ENCODE measurements around the gene LRRC45.

LRRC45 gene

GRCh38 chr17:82070611-82071010, 47.5 kb downstream of the LRRC45 start:
- H3K4me3 ChIP-seq (ENCODE audit: low read length): no peak overlapping the region
- H3K9ac ChIP-seq (ENCODE audit: low read length): no peak overlapping the region
- H3K36me3 ChIP-seq (ENCODE audit: control insufficient read depth, insufficient read depth, low read length): no peaks in the 10 kb centered on the region
- no peaks in the 10 kb centered on the region for H3K27me3 ChIP-seq (ENCODE audit: control insufficient read depth, insufficient read depth, low read length)
- H3K4me1 ChIP-seq (ENCODE audit: control insufficient read depth, insufficient read depth, low read length): no peaks in the 10 kb centered on the region
- H3K27ac ChIP-seq (ENCODE audit: low read depth, low read length): no peak overlapping the region

- Histone ChIP-seq H3K4me1 (ENCODE audit: control insufficient read depth, insufficient read depth, low read length) (no peaks in the 10 kb centered on the region), H3K36me3 (ENCODE audit: control insufficient read depth, insufficient read depth, low read length) (no peaks in the 10 kb centered on the region), H3K9ac (ENCODE audit: low read length) (no peak overlapping the region), H3K4me3 (ENCODE audit: low read length) (no peak overlapping the region), H3K27me3 (ENCODE audit: control insufficient read depth, insufficient read depth, low read length) (no peaks in the 10 kb centered on the region), H3K27ac (ENCODE audit: low read depth, low read length) (no peak overlapping the region)
These were observed 49.7 kb downstream of the LRRC45 start for GRCh38 chr17:82072827-82073226.

- Histone ChIP-seq H3K4me3 (ENCODE audit: low read length) (no peak overlapping the region), H3K36me3 (ENCODE audit: control insufficient read depth, insufficient read depth, low read length) (no peaks in the 10 kb centered on the region), H3K27me3 (ENCODE audit: control insufficient read depth, insufficient read depth, low read length) (no peaks in the 10 kb centered on the region), H3K27ac (ENCODE audit: low read depth, low read length) (no peak overlapping the region), H3K9ac (ENCODE audit: low read length) (no peak overlapping the region), H3K4me1 (ENCODE audit: control insufficient read depth, insufficient read depth, low read length) (no peaks in the 10 kb centered on the region)
These were observed 50.3 kb downstream of the LRRC45 start for GRCh38 chr17:82073446-82073845.

- H3K27me3 ChIP-seq (ENCODE audit: control insufficient read depth, insufficient read depth, low read length): no peaks in the 10 kb centered on the region
- H3K4me3 ChIP-seq (ENCODE audit: low read length): no peak overlapping the region
- H3K4me1 ChIP-seq (ENCODE audit: control insufficient read depth, insufficient read depth, low read length): no peaks in the 10 kb centered on the region
- H3K27ac ChIP-seq (ENCODE audit: low read depth, low read length): no peak overlapping the region
- peaks cover 7% of the 10 kb centered on the region for H3K36me3 ChIP-seq (ENCODE audit: control insufficient read depth, insufficient read depth, low read length)
- no peak overlapping the region for H3K9ac ChIP-seq (ENCODE audit: low read length)
These were observed 53.1 kb downstream of the LRRC45 start for GRCh38 chr17:82076018-82076784.

GRCh38 chr17:82076785-82077591, 53.9 kb downstream of the LRRC45 start:
- no peak overlapping the region for H3K27ac ChIP-seq (ENCODE audit: low read depth, low read length)
- no peak overlapping the region for H3K4me3 ChIP-seq (ENCODE audit: low read length)
- peaks cover 7% of the 10 kb centered on the region for H3K36me3 ChIP-seq (ENCODE audit: control insufficient read depth, insufficient read depth, low read length)

GRCh38 chr17:82077617-82078358, 54.7 kb downstream of the LRRC45 start:
- no peaks in the 10 kb centered on the region for H3K4me1 ChIP-seq (ENCODE audit: control insufficient read depth, insufficient read depth, low read length)
- no peaks in the 10 kb centered on the region for H3K27me3 ChIP-seq (ENCODE audit: control insufficient read depth, insufficient read depth, low read length)
- no peak overlapping the region for H3K9ac ChIP-seq (ENCODE audit: low read length)
- H3K36me3 ChIP-seq (ENCODE audit: control insufficient read depth, insufficient read depth, low read length): peaks cover 7% of the 10 kb centered on the region
- no peak overlapping the region for H3K4me3 ChIP-seq (ENCODE audit: low read length)
- H3K27ac ChIP-seq (ENCODE audit: low read depth, low read length): no peak overlapping the region

More at GRCh38 chr17:82076785-82077591, 53.9 kb downstream of the LRRC45 start:
- no peaks in the 10 kb centered on the region for H3K27me3 ChIP-seq (ENCODE audit: control insufficient read depth, insufficient read depth, low read length)
- H3K4me1 ChIP-seq (ENCODE audit: control insufficient read depth, insufficient read depth, low read length): no peaks in the 10 kb centered on the region
- no peak overlapping the region for H3K9ac ChIP-seq (ENCODE audit: low read length)

- Histone ChIP-seq H3K9ac (ENCODE audit: low read length) (no peak overlapping the region), H3K27ac (ENCODE audit: low read depth, low read length) (no peak overlapping the region), H3K4me3 (ENCODE audit: low read length) (no peak overlapping the region), H3K4me1 (ENCODE audit: control insufficient read depth, insufficient read depth, low read length) (no peaks in the 10 kb centered on the region), H3K36me3 (ENCODE audit: control insufficient read depth, insufficient read depth, low read length) (peaks cover 7% of the 10 kb centered on the region), H3K27me3 (ENCODE audit: control insufficient read depth, insufficient read depth, low read length) (no peaks in the 10 kb centered on the region)
These were observed 55.3 kb downstream of the LRRC45 start for GRCh38 chr17:82078433-82078832.

- no peaks in the 10 kb centered on the region for H3K4me1 ChIP-seq (ENCODE audit: control insufficient read depth, insufficient read depth, low read length)
- no peak overlapping the region for H3K9ac ChIP-seq (ENCODE audit: low read length)
- peaks cover 10% of the 10 kb centered on the region for H3K36me3 ChIP-seq (ENCODE audit: control insufficient read depth, insufficient read depth, low read length)
- no peak overlapping the region for H3K4me3 ChIP-seq (ENCODE audit: low read length)
- no peak overlapping the region for H3K27ac ChIP-seq (ENCODE audit: low read depth, low read length)
- H3K27me3 ChIP-seq (ENCODE audit: control insufficient read depth, insufficient read depth, low read length): no peaks in the 10 kb centered on the region
These were observed 56.0 kb downstream of the LRRC45 start for GRCh38 chr17:82079001-82079677.

- H3K4me3 ChIP-seq (ENCODE audit: low read length): no peak overlapping the region
- no peak overlapping the region for H3K27ac ChIP-seq (ENCODE audit: low read depth, low read length)
- no peaks in the 10 kb centered on the region for H3K4me1 ChIP-seq (ENCODE audit: control insufficient read depth, insufficient read depth, low read length)
- no peaks in the 10 kb centered on the region for H3K27me3 ChIP-seq (ENCODE audit: control insufficient read depth, insufficient read depth, low read length)
- H3K9ac ChIP-seq (ENCODE audit: low read length): no peak overlapping the region
- peaks cover 14% of the 10 kb centered on the region for H3K36me3 ChIP-seq (ENCODE audit: control insufficient read depth, insufficient read depth, low read length)
These were observed 57.1 kb downstream of the LRRC45 start for GRCh38 chr17:82080048-82080788.
